GM18909 (cell line): ENCODE results near the gene PHACTR1.

Experiments used
- ATAC-seq: cut with Tn5 transposase; IDR thresholded peaks from one replicate; pipeline ENCODE4 v1.9.1; 2021; ENCODE audit warnings: mild to moderate bottlenecking; ENCODE audit not compliant: unreplicated experiment, poor library complexity

PHACTR1 gene

GRCh38 chr6:12844284-12845223 is 128.0 kb downstream of the PHACTR1 start:
- no peak for ATAC-seq

- no peak for ATAC-seq
These were observed 128.8 kb downstream of the PHACTR1 start for GRCh38 chr6:12845224-12846004.

GRCh38 chr6:12848964-12849808 is 132.6 kb downstream of the PHACTR1 start:
- no peak for ATAC-seq

GRCh38 chr6:12849809-12850198 is 133.2 kb downstream of the PHACTR1 start:
- ATAC-seq = no peak

GRCh38 chr6:12851123-12851695 is 134.6 kb downstream of the PHACTR1 start:
- no peak for ATAC-seq

- ATAC-seq = no peak
These were observed 145.0 kb downstream of the PHACTR1 start for GRCh38 chr6:12861603-12862002.

- ATAC-seq = no peak
These were observed 148.6 kb downstream of the PHACTR1 start for GRCh38 chr6:12865117-12865516.

- ATAC-seq = no peak
These were observed 149.2 kb downstream of the PHACTR1 start for GRCh38 chr6:12865671-12866181.

GRCh38 chr6:12866422-12867029 is 150.0 kb downstream of the PHACTR1 start:
- ATAC-seq = no peak

GRCh38 chr6:12869816-12870432 is 153.4 kb downstream of the PHACTR1 start:
- no peak for ATAC-seq

GRCh38 chr6:12873691-12874090 is 157.1 kb downstream of the PHACTR1 start:
- ATAC-seq = no peak

GRCh38 chr6:12875051-12875450 is 158.5 kb downstream of the PHACTR1 start:
- no peak for ATAC-seq

GRCh38 chr6:12878741-12879140 is 162.2 kb downstream of the PHACTR1 start:
- no peak for ATAC-seq

GRCh38 chr6:12882761-12883290 is 166.3 kb downstream of the PHACTR1 start:
- ATAC-seq = no peak

GRCh38 chr6:12884983-12885382 is 168.4 kb downstream of the PHACTR1 start:
- ATAC-seq = no peak

GRCh38 chr6:12886961-12887775 is 170.6 kb downstream of the PHACTR1 start:
- ATAC-seq = no peak

- no peak for ATAC-seq
These were observed 173.7 kb downstream of the PHACTR1 start for GRCh38 chr6:12890171-12890790.

- ATAC-seq = no peak
These were observed 175.0 kb downstream of the PHACTR1 start for GRCh38 chr6:12891595-12891994.
